Nucleus accumbens (tissue), 56 donors: ENCODE data around the gene ADGRB2.

Experiments used
- DNase-seq, 56 donors: peaks; one replicate each; lab custom pipeline; 2025; lab: John Stamatoyannopoulos, UW

The ADGRB2 gene

DNA sequence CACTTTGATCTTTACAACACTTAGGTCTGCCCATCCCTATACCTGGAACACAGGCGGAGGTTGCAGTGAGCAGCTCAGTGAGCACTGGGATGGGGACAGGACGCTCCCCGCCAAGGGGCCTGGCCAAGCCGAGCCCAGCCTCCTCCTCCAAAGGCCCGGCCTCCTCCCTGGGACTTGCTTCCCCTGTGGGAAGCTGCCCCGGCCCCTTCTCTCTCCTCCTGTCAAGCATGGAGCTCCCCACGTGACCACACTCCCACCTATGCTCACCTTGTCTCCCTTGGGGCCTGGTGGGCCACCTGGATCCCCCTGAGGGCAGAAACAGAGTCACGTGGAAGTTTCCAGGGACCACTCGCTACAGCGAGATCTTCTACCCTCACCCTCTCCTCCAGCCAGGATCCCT is 73.2 kb downstream of the ADGRB2 start:
- DNase-seq: no peak

DNA sequence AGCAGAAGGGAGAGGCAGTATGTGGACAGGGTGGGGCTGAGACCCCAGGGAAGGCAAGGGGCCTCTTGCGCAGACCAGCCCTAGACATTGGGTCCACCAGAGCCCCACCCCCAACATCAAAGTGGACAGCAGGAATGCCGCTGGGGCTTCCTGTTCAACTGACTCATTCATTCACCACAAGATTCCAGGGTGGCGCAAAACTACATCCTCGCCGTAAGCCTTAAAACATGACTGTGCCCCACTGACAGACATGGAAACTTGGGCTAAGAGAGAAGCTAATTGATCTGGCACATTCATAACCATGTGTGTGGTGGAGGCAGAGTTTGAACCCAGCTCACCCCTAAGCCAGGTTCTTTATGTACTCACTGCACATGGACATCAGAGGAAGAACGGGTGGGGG is 74.3 kb downstream of the ADGRB2 start:
- no peak for DNase-seq

- DNase-seq: no peak
Observed at GRCh38 chr1:31689379-31689778, 74.8 kb downstream of the ADGRB2 start.

DNA sequence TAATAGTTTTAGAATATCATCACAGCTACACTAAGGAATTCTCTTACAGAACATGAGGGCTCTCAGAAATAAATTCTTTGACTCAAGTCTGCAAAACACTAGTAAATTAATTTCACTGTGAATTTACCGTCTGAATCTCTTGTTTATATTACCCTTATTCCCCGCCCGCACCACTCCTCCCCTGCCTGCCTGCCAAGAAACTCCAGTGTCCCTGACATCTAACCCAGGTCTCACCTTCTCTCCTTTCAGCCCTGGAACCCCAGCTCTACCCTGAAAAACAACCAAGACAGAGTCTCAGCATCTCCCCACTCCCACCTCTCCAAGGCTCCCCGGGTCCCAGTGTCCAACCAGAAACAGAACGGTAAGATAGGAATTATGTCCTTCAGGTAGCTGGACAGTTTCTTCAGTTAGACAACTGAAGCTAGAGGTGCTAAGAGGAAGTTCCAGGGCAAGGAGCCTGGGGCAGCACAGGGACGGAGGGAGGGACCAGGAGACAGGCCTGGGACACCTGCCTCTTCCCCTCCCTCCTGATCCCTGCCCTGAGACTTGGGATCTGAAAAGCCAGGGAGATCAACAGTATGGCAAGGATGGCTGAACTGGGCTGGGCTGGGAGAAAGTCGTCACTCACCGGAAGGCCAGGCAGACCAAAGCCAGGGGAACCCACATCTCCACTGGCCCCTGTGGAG is 75.8 kb downstream of the ADGRB2 start:
- no peak for DNase-seq

- no peak for DNase-seq
Observed at GRCh38 chr1:31687601-31688000, 76.5 kb downstream of the ADGRB2 start.

DNA sequence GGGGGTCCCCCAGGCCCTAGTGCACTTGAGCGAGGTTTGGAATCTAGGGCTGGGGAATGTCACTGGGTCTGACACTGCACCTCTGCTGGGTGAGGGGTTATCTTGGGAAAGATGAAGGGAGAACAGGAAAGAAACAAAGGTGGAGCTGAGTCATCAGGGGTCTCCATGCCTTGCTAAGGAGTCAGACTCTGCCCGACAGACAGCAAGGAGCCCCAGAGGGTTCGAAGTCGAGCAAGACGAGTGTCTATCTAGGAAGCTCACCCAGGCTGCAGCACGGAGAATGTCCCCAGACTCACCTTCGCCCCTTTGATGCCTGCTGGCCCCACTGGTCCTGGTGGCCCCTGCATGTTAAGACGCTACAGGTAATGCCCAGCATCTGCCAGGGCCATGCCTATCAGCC is 78.3 kb downstream of the ADGRB2 start:
- DNase-seq: no peak

GRCh38 chr1:31683997-31684396 is 80.1 kb downstream of the ADGRB2 start:
- no peak for DNase-seq

GRCh38 chr1:31681415-31681814 is 82.7 kb downstream of the ADGRB2 start:
- no peak for DNase-seq

DNA sequence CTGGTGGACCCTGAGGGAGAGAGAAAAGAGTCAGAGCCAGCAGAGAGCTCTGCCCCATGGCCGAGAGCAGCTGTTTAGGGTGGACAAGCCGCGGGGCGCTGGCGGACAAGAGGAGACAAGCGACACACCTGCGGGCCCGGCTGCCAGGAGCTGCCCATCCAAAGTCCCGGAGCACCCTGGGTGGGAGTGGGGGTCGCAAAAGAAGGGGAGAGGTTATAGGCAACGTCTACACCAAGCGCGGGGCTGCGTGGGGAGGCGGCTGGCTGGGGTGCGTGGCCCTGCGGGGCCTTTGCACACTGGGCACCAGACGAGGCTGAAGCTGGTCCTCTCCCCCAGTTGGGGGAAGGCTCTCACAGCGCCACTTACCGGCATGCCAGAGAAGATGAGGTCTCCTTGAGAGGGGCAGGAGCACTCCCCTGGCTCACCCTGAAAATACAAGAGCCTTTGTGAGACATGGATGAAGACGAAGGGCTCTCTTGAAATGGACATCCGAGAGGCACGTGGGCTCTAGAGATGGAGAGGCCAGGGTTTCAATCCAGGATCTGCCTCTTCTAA is 84.4 kb downstream of the ADGRB2 start:
- no peak for DNase-seq

GRCh38 chr1:31679091-31679490 is 85.0 kb downstream of the ADGRB2 start:
- DNase-seq: no peak

- no peak for DNase-seq
Observed at GRCh38 chr1:31678681-31679080, 85.5 kb downstream of the ADGRB2 start.

- peak in 4 of 56 donors; percentile 10 to 29 (median 18) for DNase-seq
Observed at GRCh38 chr1:31677949-31678348, 86.2 kb downstream of the ADGRB2 start.

- DNase-seq: no peak
Observed at GRCh38 chr1:31677401-31677800, 86.7 kb downstream of the ADGRB2 start.
